Cardiac septum (tissue), 1 donor: ENCODE results near the gene PDE3B. TPM values are rescaled to one million over a fixed set of nuclear protein-coding genes. Genes with fewer than 3 reads are reported as not detected.

Source experiments
- DNase-seq: peaks from one replicate; pipeline ENCODE4 v3.0.0-alpha.2; 2020; ENCODE audit warnings: low spot score
- intact Hi-C: fragments of 100-400 bp; cut with DNase I; formaldehyde crosslinking; loops from one replicate; pipeline ENCODE4 v1.14.0; 2022
- total RNA-seq: library from RNA; stranded (reverse); fragmentation: NEBNext Ultra II Directional; extraction: Animal tissue kit (Norgen Biotek cat#: 25700); gene quantifications from one replicate; pipeline ENCODE4 v1.2.1, GENCODE V29; 2021
- donor health status: DM: no; HTN: no; CAD: no.

The PDE3B gene
- total RNA-seq, 1 donor from 2014 or later, result 8.7 TPM

DNA sequence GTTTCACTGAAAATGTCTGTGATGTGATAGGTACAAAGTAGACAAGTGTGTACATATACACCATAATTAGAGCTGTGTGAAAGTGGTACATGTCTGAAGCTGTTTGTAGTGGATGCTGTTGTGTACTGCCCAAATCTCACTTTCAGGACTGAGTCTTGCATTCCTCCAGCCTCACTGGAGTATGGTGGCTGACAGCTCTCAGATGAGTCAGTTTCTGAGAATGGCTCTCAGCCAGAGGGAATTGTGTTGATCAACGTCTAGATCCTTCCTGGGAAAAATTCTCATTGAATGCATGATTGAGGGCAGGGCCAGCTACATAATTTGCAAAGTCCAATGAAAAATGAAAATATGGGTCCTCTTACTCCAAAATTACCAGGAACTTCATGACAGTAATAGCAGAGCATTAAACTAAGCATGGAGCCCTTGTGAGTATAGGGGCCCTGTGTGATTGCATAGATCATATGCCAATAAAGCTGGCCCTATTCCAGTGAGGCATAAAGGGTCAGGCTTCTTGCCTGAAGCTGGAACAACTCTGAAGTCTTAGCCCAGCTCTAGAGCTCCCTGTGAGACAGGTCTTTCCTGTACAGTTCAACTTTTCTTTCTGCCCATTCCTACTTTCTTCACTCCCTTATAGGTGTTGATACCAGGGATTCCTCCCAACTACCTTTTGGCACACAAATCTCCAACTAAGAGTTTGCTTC is 259.2 kb downstream of the PDE3B start:
- intact Hi-C loops, result no loop called here
- DNase-seq, result no peak

DNA sequence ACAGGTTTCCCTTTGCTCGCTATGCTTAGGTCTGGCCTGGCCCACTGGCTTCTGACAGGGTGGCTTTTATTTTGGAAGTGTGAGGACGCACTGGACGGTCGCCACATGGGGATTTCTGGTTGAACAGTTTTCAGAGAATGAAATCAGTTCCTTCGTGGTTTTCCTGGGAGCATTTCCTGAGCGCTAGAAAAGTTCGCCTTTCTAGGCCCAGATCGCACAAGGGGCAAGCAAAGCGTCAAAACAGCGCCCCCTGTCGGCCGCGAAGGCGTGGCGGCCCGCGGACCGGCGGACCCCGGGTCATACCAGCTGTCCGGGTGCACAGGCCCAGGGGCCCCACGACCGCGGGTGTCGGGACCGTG is 261.1 kb downstream of the PDE3B start:
- peak; percentile 94 for DNase-seq
- intact Hi-C loops, result loop anchor here (5.0 kb wide), 2 partner anchors 173 to 367 kb away; no protein-coding TSS in a partner anchor

GRCh38 chr11:14905104-14906033 is 261.8 kb downstream of the PDE3B start:
- intact Hi-C loops, result loop anchor here (5.0 kb wide), 2 partner anchors 172 to 368 kb away; no protein-coding TSS in a partner anchor
- DNase-seq, result peak; percentile 78

DNA sequence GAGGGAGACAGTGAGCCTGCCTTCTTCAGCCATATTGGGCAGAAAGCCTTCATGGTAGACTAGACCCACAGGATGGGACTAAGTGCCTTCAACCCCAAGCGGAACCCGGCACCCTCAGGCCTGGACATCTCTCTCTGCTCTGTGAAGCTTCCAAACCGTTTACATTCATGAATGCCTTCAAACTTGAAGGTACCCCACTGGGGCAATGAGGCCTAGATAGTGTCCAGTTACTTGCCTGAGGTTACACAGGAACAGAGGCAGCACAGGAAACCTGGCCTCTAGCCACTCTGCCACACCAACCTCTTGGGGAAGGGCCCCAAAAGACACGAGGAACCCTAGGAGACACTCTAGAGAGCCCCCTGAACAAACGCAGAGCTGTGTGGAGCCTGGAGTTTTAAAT is 263.0 kb downstream of the PDE3B start:
- intact Hi-C loops, result loop anchor here (5.0 kb wide), 2 partner anchors 171 to 369 kb away; no protein-coding TSS in a partner anchor
- no peak for DNase-seq

- DNase-seq, result no peak
- intact Hi-C loops, result loop anchor here (5.0 kb wide), 2 partner anchors 170 to 370 kb away; no protein-coding TSS in a partner anchor
These were observed 263.4 kb downstream of the PDE3B start for GRCh38 chr11:14906993-14907392.

- peak; percentile 89 for DNase-seq
- intact Hi-C loops, result loop anchor here (5.0 kb wide), 2 partner anchors 170 to 370 kb away; no protein-coding TSS in a partner anchor
These were observed 264.0 kb downstream of the PDE3B start for GRCh38 chr11:14907411-14908213.

GRCh38 chr11:14908214-14908880 is 264.7 kb downstream of the PDE3B start:
- DNase-seq, result no peak
- intact Hi-C loops, result loop anchor here (5.0 kb wide), 2 partner anchors 169 to 371 kb away; no protein-coding TSS in a partner anchor

DNA sequence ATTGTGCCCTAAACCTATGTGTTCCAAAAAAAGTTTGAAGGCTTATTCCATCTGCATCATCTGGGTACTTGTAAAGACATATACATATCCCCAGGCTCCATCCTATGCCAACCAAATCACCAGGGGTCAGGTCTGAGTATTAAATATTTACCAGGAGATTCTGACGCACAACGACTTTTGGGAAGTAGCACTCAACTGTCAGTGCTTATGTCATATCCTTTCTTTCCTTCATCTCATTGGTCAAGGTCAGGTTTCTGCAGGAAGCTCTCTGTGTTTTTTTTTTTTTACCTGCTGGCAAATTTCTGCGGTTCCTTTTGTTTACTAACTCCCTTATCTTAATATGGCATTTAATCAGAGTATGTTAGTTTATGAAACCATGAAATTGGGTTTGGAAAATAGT is 270.9 kb downstream of the PDE3B start:
- intact Hi-C loops, result no loop called here

DNA sequence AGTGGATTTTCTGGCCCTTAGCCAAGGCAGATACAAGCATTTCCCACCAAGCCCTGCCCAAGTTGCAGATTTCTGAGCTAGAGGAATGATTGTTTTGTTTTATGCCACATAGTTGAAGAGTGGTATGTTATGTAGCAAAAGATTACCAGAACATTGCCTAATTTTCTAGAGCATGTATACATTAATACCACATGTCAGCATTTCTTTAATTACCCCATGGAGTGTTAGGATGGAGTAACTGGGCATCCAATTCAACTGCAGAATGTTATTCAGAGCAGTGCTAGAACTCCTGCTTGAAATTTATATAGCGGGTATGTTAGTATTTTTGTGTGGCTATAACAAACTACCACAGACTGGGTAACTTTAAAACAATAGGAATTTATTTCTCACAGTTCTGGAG is 272.8 kb downstream of the PDE3B start:
- no peak for DNase-seq
- intact Hi-C loops, result no loop called here

More for the DNA sequence above, 270.9 kb downstream of the PDE3B start:
- no peak for DNase-seq

Other genes with a start within 250 kb of the PDE3B start
- 61.4 TPM for gene COPB1, start 144.0 kb upstream of the PDE3B start, total RNA-seq
- gene PSMA1, start 123.4 kb upstream of the PDE3B start, total RNA-seq, result 136 TPM
- 7.9 TPM for gene CYP2R1, start 248.4 kb downstream of the PDE3B start, total RNA-seq